ENCODE results near the gene WIPF2. TPM values are rescaled to one million over a fixed set of nuclear protein-coding genes. Genes with fewer than 3 reads are reported as not detected.

WIPF2 gene
- total RNA-seq, 1 experiment from 2014 or later, result 8.1 TPM

DNA sequence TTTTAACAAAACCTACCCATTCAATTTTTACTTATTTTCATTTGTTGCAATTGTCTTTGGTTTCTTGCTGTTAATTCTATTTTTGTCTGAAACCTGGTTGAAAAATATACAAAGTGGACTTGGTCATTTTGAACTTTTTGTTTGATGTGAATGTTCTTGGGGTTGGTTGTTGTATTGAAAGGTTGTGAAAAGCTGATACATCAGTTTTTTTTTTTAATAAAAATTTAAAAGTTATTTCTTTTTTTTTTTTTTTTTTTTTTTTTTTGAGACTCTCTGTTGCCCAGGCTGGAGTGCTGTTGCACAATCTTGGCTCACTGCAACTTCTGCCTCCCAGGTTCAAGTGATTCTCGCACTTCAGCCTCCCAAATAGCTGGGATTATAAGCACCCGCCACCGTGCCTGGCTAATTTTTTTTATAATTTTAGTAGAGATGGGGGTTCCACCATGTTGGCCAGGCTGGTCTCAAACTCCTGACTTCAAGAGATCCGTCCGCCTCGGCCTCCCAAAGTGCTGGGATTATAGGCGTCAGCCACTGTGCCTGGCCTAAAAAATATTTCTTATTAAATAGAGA lies 28.9 kb downstream of the WIPF2 start:
- no peak for DNase-seq (ENCODE audit: low spot score)

DNA sequence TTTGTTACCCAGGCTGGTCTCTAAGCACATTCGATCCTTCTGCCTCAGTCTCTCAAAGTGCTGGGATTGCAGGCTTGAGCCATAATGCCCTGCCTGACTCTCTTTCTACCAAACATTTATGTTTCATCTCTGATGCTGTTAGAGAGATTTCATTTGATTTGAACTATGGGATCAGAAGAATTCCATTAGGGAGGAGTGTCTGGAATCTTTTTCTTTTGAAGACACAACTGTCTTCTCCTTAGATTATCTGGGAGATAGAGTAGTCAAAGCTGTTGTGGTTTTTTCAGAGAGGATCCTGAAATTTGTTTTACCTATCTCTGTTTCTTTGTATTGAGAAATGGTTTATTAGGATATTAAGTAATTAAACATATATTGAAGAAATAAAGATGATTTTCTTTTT lies 29.4 kb downstream of the WIPF2 start:
- no peak for DNase-seq (ENCODE audit: low spot score)

- peak; percentile 32 for DNase-seq (ENCODE audit: low spot score)
Observed at GRCh38 chr17:40251576-40251975, 32.5 kb downstream of the WIPF2 start.

GRCh38 chr17:40253565-40253964 lies 34.5 kb downstream of the WIPF2 start:
- DNase-seq (ENCODE audit: low spot score), result no peak

GRCh38 chr17:40259505-40259904 lies 40.4 kb downstream of the WIPF2 start:
- DNase-seq (ENCODE audit: low spot score), result no peak

- no peak for DNase-seq (ENCODE audit: low spot score)
Observed at GRCh38 chr17:40260528-40260927, 41.4 kb downstream of the WIPF2 start.

GRCh38 chr17:40264458-40265185 lies 45.5 kb downstream of the WIPF2 start:
- DNase-seq (ENCODE audit: low spot score), result no peak

DNA sequence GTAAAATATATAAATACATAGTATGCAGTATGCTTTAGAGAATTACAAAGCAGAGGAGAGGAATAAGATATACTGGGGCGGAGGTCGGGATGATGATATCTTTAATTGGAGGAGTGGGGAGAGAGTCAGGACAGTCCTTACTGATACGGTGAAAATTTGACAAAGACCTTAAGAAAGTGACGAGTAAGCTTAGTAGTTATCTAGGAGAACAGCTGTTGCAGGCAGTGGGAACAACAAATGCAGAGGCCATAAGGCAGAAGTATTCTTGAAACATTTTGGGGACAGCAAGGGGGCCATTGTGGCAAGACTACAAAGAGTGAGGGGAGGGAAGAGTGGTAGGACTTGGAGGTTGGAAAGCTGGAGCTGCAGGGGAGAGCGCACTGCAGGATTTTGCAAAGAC lies 46.2 kb downstream of the WIPF2 start:
- no peak for DNase-seq (ENCODE audit: low spot score)

- DNase-seq (ENCODE audit: low spot score), result no peak
Observed at GRCh38 chr17:40266882-40267281, 47.8 kb downstream of the WIPF2 start.

- DNase-seq (ENCODE audit: low spot score), result no peak
Observed at GRCh38 chr17:40268141-40268712, 49.1 kb downstream of the WIPF2 start.

GRCh38 chr17:40278414-40278813 lies 59.3 kb downstream of the WIPF2 start:
- DNase-seq (ENCODE audit: low spot score), result no peak

DNA sequence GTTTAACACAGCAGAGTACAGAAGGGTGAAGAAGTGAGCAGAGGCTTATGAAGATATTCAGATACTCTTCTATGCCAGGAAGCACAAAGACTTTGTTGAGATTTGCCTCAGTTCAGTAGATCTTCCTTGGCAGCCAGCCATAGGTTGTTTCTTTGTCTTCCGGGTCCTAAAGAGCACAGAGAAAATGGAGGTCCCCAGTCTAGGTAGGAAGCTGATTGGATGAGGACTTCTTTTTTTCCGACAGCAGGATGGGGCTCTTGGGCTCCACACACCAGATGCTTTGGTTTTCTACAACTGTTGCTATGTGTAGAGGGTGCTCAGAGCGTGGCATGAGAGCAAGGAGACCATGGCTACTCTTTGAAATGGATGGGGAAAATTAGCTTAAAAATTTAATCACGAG lies 60.3 kb downstream of the WIPF2 start:
- DNase-seq (ENCODE audit: low spot score), result no peak

DNA sequence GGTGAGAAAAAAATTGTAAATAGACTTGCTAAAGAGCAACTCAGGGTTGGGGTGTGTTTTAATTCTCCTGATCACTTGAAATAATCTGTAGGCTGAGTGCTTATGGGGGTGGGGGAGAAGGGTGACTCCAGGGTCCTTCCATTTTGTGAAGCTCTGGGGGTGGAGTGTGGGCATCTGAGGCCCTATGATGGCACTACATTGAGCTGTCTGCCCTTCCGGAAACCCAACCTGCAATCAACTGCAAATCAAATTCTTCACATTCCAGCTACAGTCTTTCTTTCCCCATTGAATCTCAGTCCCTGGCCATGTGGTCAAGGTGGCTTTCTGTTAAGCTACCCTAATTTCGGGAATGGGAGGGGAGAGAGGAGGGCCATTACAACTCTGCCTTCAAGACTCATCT lies 62.6 kb downstream of the WIPF2 start:
- DNase-seq (ENCODE audit: low spot score), result no peak

- no peak for DNase-seq (ENCODE audit: low spot score)
Observed at GRCh38 chr17:40283662-40284061, 64.6 kb downstream of the WIPF2 start.

DNA sequence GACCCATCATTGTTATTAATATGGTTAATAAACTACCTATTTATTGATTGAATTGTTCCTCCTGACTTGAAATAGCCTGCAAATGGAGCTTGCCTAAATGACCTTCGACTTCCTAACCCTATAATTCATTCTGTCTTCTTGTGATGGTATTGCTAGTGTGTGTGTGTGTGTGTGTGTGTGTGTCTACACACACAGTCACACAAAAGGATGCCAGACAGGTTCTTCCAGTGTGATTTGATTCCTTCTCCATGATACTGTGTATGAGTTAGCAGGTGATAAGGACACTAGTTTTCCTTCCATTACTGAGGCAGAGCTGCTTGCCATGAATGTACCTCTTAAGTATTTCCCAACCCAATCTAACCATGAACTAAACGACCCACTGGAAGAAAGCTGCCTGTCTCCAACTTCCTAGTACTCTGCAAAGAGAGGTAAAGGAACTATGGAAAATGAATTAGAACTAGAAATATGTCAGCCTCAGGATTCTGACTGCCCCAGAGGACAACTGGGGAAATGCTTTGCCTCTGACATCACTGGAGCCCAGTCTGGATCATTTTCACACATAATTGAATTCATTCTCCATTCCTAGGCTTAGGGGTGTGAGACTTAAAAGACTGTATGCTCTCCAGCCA lies 65.1 kb downstream of the WIPF2 start:
- peak; percentile 95 for DNase-seq (ENCODE audit: low spot score)

- no peak for DNase-seq (ENCODE audit: low spot score)
Observed at GRCh38 chr17:40286473-40286872, 67.4 kb downstream of the WIPF2 start.

- no peak for DNase-seq (ENCODE audit: low spot score)
Observed at GRCh38 chr17:40287159-40287493, 68.0 kb downstream of the WIPF2 start.

DNA sequence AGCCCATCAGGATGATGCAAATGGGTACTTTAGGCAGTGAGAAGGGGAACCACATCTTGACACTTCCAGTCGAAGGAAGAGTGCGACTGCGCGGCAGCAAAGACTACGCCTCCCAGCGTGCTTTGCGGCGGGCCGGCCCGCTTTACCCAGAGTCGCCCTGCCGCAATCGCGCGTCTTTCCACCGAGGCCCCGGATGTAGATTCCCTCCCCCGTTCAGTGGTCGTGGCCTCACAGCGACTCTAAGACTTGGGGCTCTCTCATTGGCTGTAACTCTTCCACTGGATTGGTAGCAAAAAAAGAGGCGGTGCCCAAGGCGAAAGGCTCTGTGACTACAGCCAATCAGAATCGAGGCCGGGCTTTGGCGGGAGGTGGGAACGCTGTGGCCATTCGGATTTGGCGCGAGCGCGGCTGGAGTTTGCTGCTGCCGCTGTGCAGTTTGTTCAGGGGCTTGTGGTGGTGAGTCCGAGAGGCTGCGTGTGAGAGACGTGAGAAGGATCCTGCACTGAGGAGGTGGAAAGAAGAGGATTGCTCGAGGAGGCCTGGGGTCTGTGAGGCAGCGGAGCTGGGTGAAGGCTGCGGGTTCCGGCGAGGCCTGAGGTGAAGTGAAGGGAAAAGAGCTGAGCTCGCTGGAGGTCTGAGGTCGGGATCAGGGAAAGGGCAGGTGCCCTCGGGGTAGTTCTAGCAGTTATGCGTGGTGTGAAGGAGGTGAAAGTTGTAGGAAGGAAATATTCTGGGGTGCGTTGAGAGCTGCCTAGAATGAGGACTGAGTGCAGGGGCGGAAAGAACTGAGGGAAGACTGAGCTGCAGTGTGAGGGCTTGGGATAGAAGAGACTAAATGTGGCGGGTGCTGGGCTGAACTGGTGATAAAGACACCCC lies 68.6 kb downstream of the WIPF2 start, which contains the start of gene CDC6:
TSS of gene CDC6 (plus strand) at position 386 of the 876 bp plus-strand sequence. CDS start 1,542 bp downstream, outside the sequence.
- DNase-seq (ENCODE audit: low spot score), result peak; percentile 99

GRCh38 chr17:40290629-40291280 lies 71.7 kb downstream of the WIPF2 start:
- DNase-seq (ENCODE audit: low spot score), result peak; percentile 81

DNA sequence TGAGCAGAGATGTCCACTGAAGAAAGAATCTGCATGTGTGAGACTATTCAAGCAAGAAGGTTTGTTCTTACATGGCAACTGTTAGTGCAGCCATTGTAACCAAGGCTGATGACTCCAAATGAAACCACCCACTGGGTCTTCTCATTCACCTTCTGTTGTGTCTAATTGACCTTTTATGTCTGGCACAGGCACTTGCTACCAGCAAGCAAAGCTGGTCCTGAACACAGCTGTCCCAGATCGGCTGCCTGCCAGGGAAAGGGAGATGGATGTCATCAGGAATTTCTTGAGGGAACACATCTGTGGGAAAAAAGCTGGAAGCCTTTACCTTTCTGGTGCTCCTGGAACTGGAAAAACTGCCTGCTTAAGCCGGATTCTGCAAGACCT lies 72.2 kb downstream of the WIPF2 start:
- no peak for DNase-seq (ENCODE audit: low spot score)

GRCh38 chr17:40293363-40293762 lies 74.3 kb downstream of the WIPF2 start:
- no peak for DNase-seq (ENCODE audit: low spot score)
